Measurements from ENCODE around the gene PDK1.

Gene PDK1

GRCh38 chr2:172551271-172551670, 4.6 kb upstream of the PDK1 start:
- no peak overlapping the region for H3K4me3 ChIP-seq (ENCODE audit: low read depth in 1 of 2, low read length in 2 of 2)
- no peak overlapping the region for H3K9ac ChIP-seq (ENCODE audit: low read depth in 1 of 2, low read length in 2 of 2)
- H3K27me3 ChIP-seq (ENCODE audit: control insufficient read depth in 1 of 2, insufficient read depth in 2 of 2, low read length in 2 of 2): no peaks in the 10 kb centered on the region
- no peaks in the 10 kb centered on the region for H3K36me3 ChIP-seq (ENCODE audit: control insufficient read depth in 1 of 2, insufficient read depth in 2 of 2, low read length in 2 of 2)
- no peak overlapping the region for H3K27ac ChIP-seq (ENCODE audit: low read depth, low read length)
- no peaks in the 10 kb centered on the region for H3K9me3 ChIP-seq (ENCODE audit: control insufficient read depth in 1 of 2, low read length in 2 of 2)
- peaks cover 0 to 13% of the 10 kb centered on the region in 2 donors for H3K4me1 ChIP-seq (ENCODE audit: control insufficient read depth in 1 of 2, insufficient read depth in 2 of 2, low read length in 2 of 2)

GRCh38 chr2:172552547-172553291, 3.2 kb upstream of the PDK1 start:
- no peaks in the 10 kb centered on the region for H3K9me3 ChIP-seq (ENCODE audit: control insufficient read depth in 1 of 2, low read length in 2 of 2)
- H3K27me3 ChIP-seq (ENCODE audit: control insufficient read depth in 1 of 2, insufficient read depth in 2 of 2, low read length in 2 of 2): no peaks in the 10 kb centered on the region
- no peak overlapping the region for H3K27ac ChIP-seq (ENCODE audit: low read depth, low read length)
- H3K4me3 ChIP-seq (ENCODE audit: low read depth in 1 of 2, low read length in 2 of 2): no peak overlapping the region
- H3K36me3 ChIP-seq (ENCODE audit: control insufficient read depth in 1 of 2, insufficient read depth in 2 of 2, low read length in 2 of 2): no peaks in the 10 kb centered on the region
- H3K9ac ChIP-seq (ENCODE audit: low read depth in 1 of 2, low read length in 2 of 2): no peak overlapping the region
- peaks cover 9 to 21% of the 10 kb centered on the region in 2 donors for H3K4me1 ChIP-seq (ENCODE audit: control insufficient read depth in 1 of 2, insufficient read depth in 2 of 2, low read length in 2 of 2)

GRCh38 chr2:172554352-172555271, 1.3 kb upstream of the PDK1 start:
- H3K4me1 ChIP-seq (ENCODE audit: control insufficient read depth in 1 of 2, insufficient read depth in 2 of 2, low read length in 2 of 2): peaks cover 9 to 21% of the 10 kb centered on the region in 2 donors
- H3K27ac ChIP-seq (ENCODE audit: low read depth, low read length): no peak overlapping the region
- peak overlapping the region; percentile 70 to 95 for H3K9ac ChIP-seq (ENCODE audit: low read depth in 1 of 2, low read length in 2 of 2)
- no peaks in the 10 kb centered on the region for H3K27me3 ChIP-seq (ENCODE audit: control insufficient read depth in 1 of 2, insufficient read depth in 2 of 2, low read length in 2 of 2)
- H3K36me3 ChIP-seq (ENCODE audit: control insufficient read depth in 1 of 2, insufficient read depth in 2 of 2, low read length in 2 of 2): no peaks in the 10 kb centered on the region
- no peaks in the 10 kb centered on the region for H3K9me3 ChIP-seq (ENCODE audit: control insufficient read depth in 1 of 2, low read length in 2 of 2)
- peak overlapping the region; percentile 86 to 92 for H3K4me3 ChIP-seq (ENCODE audit: low read depth in 1 of 2, low read length in 2 of 2)

- Histone ChIP-seq H3K4me1 (ENCODE audit: control insufficient read depth in 1 of 2, insufficient read depth in 2 of 2, low read length in 2 of 2) (peaks cover 9 to 21% of the 10 kb centered on the region in 2 donors), H3K4me3 (ENCODE audit: low read depth in 1 of 2, low read length in 2 of 2) (peak overlapping the region; percentile 86 to 92), H3K9ac (ENCODE audit: low read depth in 1 of 2, low read length in 2 of 2) (peak overlapping the region; percentile 70 to 95), H3K27ac (ENCODE audit: low read depth, low read length) (no peak overlapping the region), H3K36me3 (ENCODE audit: control insufficient read depth in 1 of 2, insufficient read depth in 2 of 2, low read length in 2 of 2) (no peaks in the 10 kb centered on the region), H3K27me3 (ENCODE audit: control insufficient read depth in 1 of 2, insufficient read depth in 2 of 2, low read length in 2 of 2) (no peaks in the 10 kb centered on the region), H3K9me3 (ENCODE audit: control insufficient read depth in 1 of 2, low read length in 2 of 2) (no peaks in the 10 kb centered on the region)
These were observed 693 bp upstream of the PDK1 start for GRCh38 chr2:172555272-172555521.

- H3K9me3 ChIP-seq (ENCODE audit: control insufficient read depth in 1 of 2, low read length in 2 of 2): no peaks in the 10 kb centered on the region
- no peaks in the 10 kb centered on the region for H3K36me3 ChIP-seq (ENCODE audit: control insufficient read depth in 1 of 2, insufficient read depth in 2 of 2, low read length in 2 of 2)
- H3K4me1 ChIP-seq (ENCODE audit: control insufficient read depth in 1 of 2, insufficient read depth in 2 of 2, low read length in 2 of 2): peaks cover 9 to 21% of the 10 kb centered on the region in 2 donors
- peak overlapping the region; percentile 70 to 84 for H3K9ac ChIP-seq (ENCODE audit: low read depth in 1 of 2, low read length in 2 of 2)
- no peaks in the 10 kb centered on the region for H3K27me3 ChIP-seq (ENCODE audit: control insufficient read depth in 1 of 2, insufficient read depth in 2 of 2, low read length in 2 of 2)
- peak overlapping the region; percentile 88 for H3K27ac ChIP-seq (ENCODE audit: low read depth, low read length)
- peak overlapping the region; percentile 88 to 92 for H3K4me3 ChIP-seq (ENCODE audit: low read depth in 1 of 2, low read length in 2 of 2)
These were observed 569 bp downstream of the PDK1 start for GRCh38 chr2:172556284-172557033.

- peak overlapping the region in 1 of 2 donors; percentile 88 for H3K4me3 ChIP-seq (ENCODE audit: low read depth in 1 of 2, low read length in 2 of 2)
These were observed 2.5 kb downstream of the PDK1 start for GRCh38 chr2:172558372-172558771.

GRCh38 chr2:172560721-172561120, 4.8 kb downstream of the PDK1 start:
- H3K9me3 ChIP-seq (ENCODE audit: control insufficient read depth in 1 of 2, low read length in 2 of 2): no peaks in the 10 kb centered on the region
- no peaks in the 10 kb centered on the region for H3K27me3 ChIP-seq (ENCODE audit: control insufficient read depth in 1 of 2, insufficient read depth in 2 of 2, low read length in 2 of 2)
- H3K9ac ChIP-seq (ENCODE audit: low read depth in 1 of 2, low read length in 2 of 2): no peak overlapping the region
- H3K36me3 ChIP-seq (ENCODE audit: control insufficient read depth in 1 of 2, insufficient read depth in 2 of 2, low read length in 2 of 2): peaks cover 3 to 14% of the 10 kb centered on the region in 2 donors
- peaks cover 8 to 9% of the 10 kb centered on the region in 2 donors for H3K4me1 ChIP-seq (ENCODE audit: control insufficient read depth in 1 of 2, insufficient read depth in 2 of 2, low read length in 2 of 2)
- no peak overlapping the region for H3K4me3 ChIP-seq (ENCODE audit: low read depth in 1 of 2, low read length in 2 of 2)
- no peak overlapping the region for H3K27ac ChIP-seq (ENCODE audit: low read depth, low read length)

More at GRCh38 chr2:172558372-172558771, 2.5 kb downstream of the PDK1 start:
- no peak overlapping the region for H3K9ac ChIP-seq (ENCODE audit: low read depth in 1 of 2, low read length in 2 of 2)
- no peak overlapping the region for H3K27ac ChIP-seq (ENCODE audit: low read depth, low read length)
- no peaks in the 10 kb centered on the region for H3K36me3 ChIP-seq (ENCODE audit: control insufficient read depth in 1 of 2, insufficient read depth in 2 of 2, low read length in 2 of 2)
- H3K27me3 ChIP-seq (ENCODE audit: control insufficient read depth in 1 of 2, insufficient read depth in 2 of 2, low read length in 2 of 2): no peaks in the 10 kb centered on the region
- H3K4me1 ChIP-seq (ENCODE audit: control insufficient read depth in 1 of 2, insufficient read depth in 2 of 2, low read length in 2 of 2): peaks cover 9 to 16% of the 10 kb centered on the region in 2 donors
- no peaks in the 10 kb centered on the region for H3K9me3 ChIP-seq (ENCODE audit: control insufficient read depth in 1 of 2, low read length in 2 of 2)

GRCh38 chr2:172561270-172561669, 5.4 kb downstream of the PDK1 start:
- Histone ChIP-seq H3K9me3 (ENCODE audit: control insufficient read depth in 1 of 2, low read length in 2 of 2) (no peaks in the 10 kb centered on the region), H3K36me3 (ENCODE audit: control insufficient read depth in 1 of 2, insufficient read depth in 2 of 2, low read length in 2 of 2) (peaks cover 3 to 19% of the 10 kb centered on the region in 2 donors), H3K4me1 (ENCODE audit: control insufficient read depth in 1 of 2, insufficient read depth in 2 of 2, low read length in 2 of 2) (peaks cover 8 to 9% of the 10 kb centered on the region in 2 donors), H3K27ac (ENCODE audit: low read depth, low read length) (no peak overlapping the region), H3K4me3 (ENCODE audit: low read depth in 1 of 2, low read length in 2 of 2) (peak overlapping the region in 1 of 2 donors; percentile 17), H3K9ac (ENCODE audit: low read depth in 1 of 2, low read length in 2 of 2) (no peak overlapping the region), H3K27me3 (ENCODE audit: control insufficient read depth in 1 of 2, insufficient read depth in 2 of 2, low read length in 2 of 2) (no peaks in the 10 kb centered on the region)

- no peak overlapping the region for H3K27ac ChIP-seq (ENCODE audit: low read depth, low read length)
- peaks cover 3 to 23% of the 10 kb centered on the region in 2 donors for H3K36me3 ChIP-seq (ENCODE audit: control insufficient read depth in 1 of 2, insufficient read depth in 2 of 2, low read length in 2 of 2)
- H3K4me3 ChIP-seq (ENCODE audit: low read depth in 1 of 2, low read length in 2 of 2): no peak overlapping the region
- no peaks in the 10 kb centered on the region for H3K27me3 ChIP-seq (ENCODE audit: control insufficient read depth in 1 of 2, insufficient read depth in 2 of 2, low read length in 2 of 2)
- peaks cover 0 to under 1% of the 10 kb centered on the region in 2 donors for H3K4me1 ChIP-seq (ENCODE audit: control insufficient read depth in 1 of 2, insufficient read depth in 2 of 2, low read length in 2 of 2)
- no peak overlapping the region for H3K9ac ChIP-seq (ENCODE audit: low read depth in 1 of 2, low read length in 2 of 2)
- no peaks in the 10 kb centered on the region for H3K9me3 ChIP-seq (ENCODE audit: control insufficient read depth in 1 of 2, low read length in 2 of 2)
These were observed 6.4 kb downstream of the PDK1 start for GRCh38 chr2:172562298-172562697.

Measured in duodenal mucosa (tissue), 2 donors.